Measurements from ENCODE around the gene SHH.

GRCh38 chr7:155814316-155815276 is 2.3 kb upstream of the SHH start:
- no peak for TF ChIP-seq POLR2A (IDR thresholded peaks at IDR 0.05)
- TF ChIP-seq CTCF (IDR thresholded peaks at IDR 0.05), result no peak
